Neuron (in vitro differentiated cells): ENCODE results near the gene TPSAB1.

Source experiments
- H2AFZ ChIP-seq: one replicate; pipeline ENCODE4 v1.6.1; 2013; ENCODE audit warnings: low read depth, mild to moderate bottlenecking, inconsistent platforms, low read length, moderate library complexity
- H3K27me3 ChIP-seq: one replicate; pipeline ENCODE4 v1.6.1; 2013; ENCODE audit warnings: low read length; ENCODE audit not compliant: insufficient read depth
- H3K36me3 ChIP-seq: one replicate; pipeline ENCODE4 v1.6.1; 2013; ENCODE audit warnings: low read length; ENCODE audit not compliant: insufficient read depth
- H3K4me1 ChIP-seq: one replicate; pipeline ENCODE4 v1.6.1; 2013; ENCODE audit warnings: low read length; ENCODE audit not compliant: insufficient read depth
- H3K4me3 ChIP-seq: 2 replicates; pipeline ENCODE4 v1.5.1; 2013; ENCODE audit warnings: mild to moderate bottlenecking, low read length, moderate library complexity
- H3K9me3 ChIP-seq: one replicate; pipeline ENCODE4 v1.6.1; 2013; ENCODE audit warnings: low read length

TPSAB1 gene

DNA sequence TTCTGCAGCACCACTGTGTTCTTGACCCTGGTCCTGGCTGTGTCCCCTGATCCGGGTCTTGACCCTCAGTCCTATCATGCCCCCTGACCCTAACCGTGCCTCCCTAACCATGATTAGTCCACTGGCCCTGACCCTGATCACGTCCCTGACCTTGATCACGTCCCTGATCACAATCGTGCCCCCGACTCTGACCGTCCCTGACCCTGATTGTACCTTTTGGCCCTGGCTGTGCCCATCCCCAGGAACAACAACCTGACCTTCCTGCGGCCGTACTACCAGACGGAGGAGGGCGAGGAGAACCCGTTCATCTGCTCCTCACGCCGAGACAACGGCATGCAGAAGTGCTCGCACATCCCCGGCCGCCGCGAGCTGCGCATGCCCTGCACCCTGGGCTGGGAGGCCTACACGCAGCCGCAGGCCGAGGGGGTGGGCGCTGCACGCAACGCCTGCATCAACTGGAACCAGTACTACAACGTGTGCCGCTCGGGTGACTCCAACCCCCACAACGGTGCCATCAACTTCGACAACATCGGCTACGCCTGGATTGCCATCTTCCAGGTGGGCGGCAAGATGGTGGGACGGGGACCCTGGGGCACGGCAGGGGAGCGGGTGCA, 40.4 kb upstream of the TPSAB1 start:
- Histone ChIP-seq H3K27me3 (no peaks in the 10 kb centered on the region), H2AFZ (no peak overlapping the region), H3K4me1 (no peaks in the 10 kb centered on the region), H3K9me3 (no peaks in the 10 kb centered on the region), H3K36me3 (no peaks in the 10 kb centered on the region), H3K4me3 (no peak overlapping the region)

DNA sequence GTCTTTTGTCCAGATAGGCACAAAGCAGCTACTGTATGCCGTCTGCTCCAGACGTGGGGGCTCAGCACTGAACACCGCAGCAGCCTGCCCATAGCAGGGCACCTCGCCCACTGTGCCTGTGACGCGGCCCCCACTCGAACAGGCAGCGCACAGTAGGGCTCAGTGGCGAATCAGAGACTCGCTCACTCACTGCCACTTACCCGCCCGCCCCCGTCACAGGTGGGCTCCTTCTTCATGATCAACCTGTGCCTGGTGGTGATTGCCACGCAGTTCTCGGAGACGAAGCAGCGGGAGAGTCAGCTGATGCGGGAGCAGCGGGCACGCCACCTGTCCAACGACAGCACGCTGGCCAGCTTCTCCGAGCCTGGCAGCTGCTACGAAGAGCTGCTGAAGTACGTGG, 39.1 kb upstream of the TPSAB1 start:
- Histone ChIP-seq H3K36me3 (no peaks in the 10 kb centered on the region), H3K9me3 (no peaks in the 10 kb centered on the region), H2AFZ (no peak overlapping the region), H3K4me1 (no peaks in the 10 kb centered on the region), H3K27me3 (no peaks in the 10 kb centered on the region), H3K4me3 (no peak overlapping the region)

DNA sequence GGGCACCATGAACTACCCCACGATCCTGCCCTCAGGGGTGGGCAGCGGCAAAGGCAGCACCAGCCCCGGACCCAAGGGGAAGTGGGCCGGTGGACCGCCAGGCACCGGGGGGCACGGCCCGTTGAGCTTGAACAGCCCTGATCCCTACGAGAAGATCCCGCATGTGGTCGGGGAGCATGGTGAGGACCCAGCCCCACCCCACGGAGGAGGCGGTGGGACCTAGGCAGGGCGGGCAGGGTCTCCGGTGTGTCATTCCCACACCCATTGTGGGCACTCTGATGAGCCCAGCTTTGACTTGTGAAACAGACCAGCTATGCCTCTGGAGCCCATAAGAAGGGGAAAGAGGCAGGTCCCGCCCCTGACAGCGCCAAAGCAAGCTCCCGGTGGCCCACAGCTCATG, 38.2 kb upstream of the TPSAB1 start:
- Histone ChIP-seq H3K27me3 (no peaks in the 10 kb centered on the region), H3K9me3 (no peaks in the 10 kb centered on the region), H2AFZ (no peak overlapping the region), H3K4me1 (no peaks in the 10 kb centered on the region), H3K36me3 (no peaks in the 10 kb centered on the region), H3K4me3 (no peak overlapping the region)

DNA sequence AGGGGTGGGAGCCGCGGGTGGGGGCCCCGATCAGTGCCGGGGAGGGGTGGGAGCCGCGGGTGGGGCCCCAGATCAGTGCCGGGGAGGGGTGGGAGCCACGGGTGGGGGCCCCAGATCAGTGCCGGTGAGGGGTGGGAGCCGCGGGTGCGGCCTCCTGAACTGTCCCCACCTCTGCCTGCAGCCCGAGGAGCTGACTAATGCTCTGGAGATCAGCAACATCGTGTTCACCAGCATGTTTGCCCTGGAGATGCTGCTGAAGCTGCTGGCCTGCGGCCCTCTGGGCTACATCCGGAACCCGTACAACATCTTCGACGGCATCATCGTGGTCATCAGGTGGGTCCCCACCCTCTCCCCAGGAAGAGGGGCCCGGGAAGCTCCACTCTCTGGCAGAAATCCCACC, 35.6 kb upstream of the TPSAB1 start:
- H2AFZ ChIP-seq, result no peak overlapping the region
- peaks cover 9% of the 10 kb centered on the region for H3K36me3 ChIP-seq
- no peaks in the 10 kb centered on the region for H3K4me1 ChIP-seq
- no peaks in the 10 kb centered on the region for H3K27me3 ChIP-seq
- H3K9me3 ChIP-seq, result no peaks in the 10 kb centered on the region
- H3K4me3 ChIP-seq, result no peak overlapping the region

DNA sequence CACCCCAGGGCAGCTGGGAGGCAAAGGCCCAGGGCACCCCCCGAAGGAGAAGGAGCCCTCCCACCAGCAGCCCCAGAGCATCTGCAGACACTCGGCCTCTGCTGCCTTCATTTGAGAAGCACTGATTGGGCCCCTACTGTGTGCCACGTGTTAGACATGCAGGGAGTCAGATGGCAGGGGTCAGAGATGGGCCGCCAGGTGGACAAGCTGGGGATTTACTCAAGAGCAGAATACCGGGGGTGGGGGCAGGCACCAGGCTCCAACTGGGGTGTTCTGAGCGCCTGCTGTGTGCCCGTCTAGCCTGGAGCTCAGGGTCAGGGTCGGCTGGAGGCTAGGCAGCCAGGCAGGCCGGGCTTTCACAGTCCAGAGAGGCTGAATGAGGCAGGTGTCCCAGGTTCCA, 34.2 kb upstream of the TPSAB1 start:
- no peaks in the 10 kb centered on the region for H3K4me1 ChIP-seq
- no peaks in the 10 kb centered on the region for H3K9me3 ChIP-seq
- no peaks in the 10 kb centered on the region for H3K27me3 ChIP-seq
- no peak overlapping the region for H2AFZ ChIP-seq
- H3K36me3 ChIP-seq, result peaks cover 12% of the 10 kb centered on the region
- H3K4me3 ChIP-seq, result no peak overlapping the region

DNA sequence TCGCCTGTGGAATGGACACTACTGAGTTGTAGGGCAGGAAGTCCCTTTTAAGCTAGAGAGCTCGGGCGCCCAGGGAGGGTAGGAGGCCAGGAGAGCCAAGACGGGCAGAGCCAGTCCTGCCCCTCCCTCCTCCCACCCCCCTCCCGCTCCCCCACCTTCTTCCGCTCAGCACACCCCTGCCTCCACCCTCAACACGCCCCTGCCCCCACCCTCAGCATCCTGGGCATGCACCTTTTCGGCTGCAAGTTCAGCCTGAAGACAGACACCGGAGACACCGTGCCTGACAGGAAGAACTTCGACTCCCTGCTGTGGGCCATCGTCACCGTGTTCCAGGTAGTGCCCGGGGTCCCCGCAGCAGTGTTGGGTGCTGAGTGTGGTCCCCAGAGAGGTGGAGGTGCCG, 33.7 kb upstream of the TPSAB1 start:
- peaks cover 15% of the 10 kb centered on the region for H3K36me3 ChIP-seq
- H2AFZ ChIP-seq, result no peak overlapping the region
- H3K4me1 ChIP-seq, result no peaks in the 10 kb centered on the region
- no peaks in the 10 kb centered on the region for H3K9me3 ChIP-seq
- H3K4me3 ChIP-seq, result no peak overlapping the region
- H3K27me3 ChIP-seq, result no peaks in the 10 kb centered on the region

DNA sequence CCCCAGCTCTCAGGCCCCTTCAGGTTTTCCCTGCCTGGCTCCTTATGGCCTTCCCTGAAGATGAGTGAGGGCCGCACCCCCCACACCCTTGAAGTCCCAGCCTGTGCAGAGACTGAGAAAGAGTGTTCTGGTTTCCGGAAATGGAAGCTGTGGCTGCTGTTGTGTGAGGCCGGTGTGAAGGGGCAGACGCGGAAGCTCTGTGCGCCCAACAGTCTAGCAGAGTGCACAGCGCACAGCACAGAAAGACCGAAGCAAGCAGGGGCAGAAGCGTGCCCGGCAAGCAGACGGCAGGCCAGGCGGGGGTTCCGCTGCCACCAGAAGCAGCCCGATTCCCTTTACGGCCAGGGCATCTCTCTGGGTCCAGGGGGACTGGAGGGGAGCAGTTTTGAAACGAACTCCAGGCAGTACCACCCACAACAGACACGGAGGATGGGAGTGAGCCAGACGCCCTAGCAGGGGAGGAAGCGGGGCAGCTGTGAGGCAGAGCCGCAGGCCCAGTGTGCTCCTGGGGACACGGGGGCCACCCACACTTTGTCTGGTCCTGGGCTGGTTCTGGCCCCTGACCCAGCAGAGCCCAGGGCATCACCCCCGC, 32.2 kb upstream of the TPSAB1 start:
- H3K9me3 ChIP-seq, result no peaks in the 10 kb centered on the region
- H2AFZ ChIP-seq, result no peak overlapping the region
- H3K36me3 ChIP-seq, result peaks cover 15% of the 10 kb centered on the region
- no peaks in the 10 kb centered on the region for H3K27me3 ChIP-seq
- H3K4me1 ChIP-seq, result no peaks in the 10 kb centered on the region
- no peak overlapping the region for H3K4me3 ChIP-seq

DNA sequence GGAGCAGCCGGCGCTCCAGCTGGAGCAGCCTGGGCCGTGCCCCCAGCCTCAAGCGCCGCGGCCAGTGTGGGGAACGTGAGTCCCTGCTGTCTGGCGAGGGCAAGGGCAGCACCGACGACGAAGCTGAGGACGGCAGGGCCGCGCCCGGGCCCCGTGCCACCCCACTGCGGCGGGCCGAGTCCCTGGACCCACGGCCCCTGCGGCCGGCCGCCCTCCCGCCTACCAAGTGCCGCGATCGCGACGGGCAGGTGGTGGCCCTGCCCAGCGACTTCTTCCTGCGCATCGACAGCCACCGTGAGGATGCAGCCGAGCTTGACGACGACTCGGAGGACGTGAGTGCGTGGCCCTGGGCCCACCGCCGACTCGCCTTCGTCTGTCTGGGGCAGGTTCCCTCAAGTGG, 31.4 kb upstream of the TPSAB1 start:
- H3K9me3 ChIP-seq, result no peaks in the 10 kb centered on the region
- no peak overlapping the region for H3K4me3 ChIP-seq
- no peaks in the 10 kb centered on the region for H3K4me1 ChIP-seq
- peaks cover 15% of the 10 kb centered on the region for H3K36me3 ChIP-seq
- H2AFZ ChIP-seq, result no peak overlapping the region
- H3K27me3 ChIP-seq, result no peaks in the 10 kb centered on the region

DNA sequence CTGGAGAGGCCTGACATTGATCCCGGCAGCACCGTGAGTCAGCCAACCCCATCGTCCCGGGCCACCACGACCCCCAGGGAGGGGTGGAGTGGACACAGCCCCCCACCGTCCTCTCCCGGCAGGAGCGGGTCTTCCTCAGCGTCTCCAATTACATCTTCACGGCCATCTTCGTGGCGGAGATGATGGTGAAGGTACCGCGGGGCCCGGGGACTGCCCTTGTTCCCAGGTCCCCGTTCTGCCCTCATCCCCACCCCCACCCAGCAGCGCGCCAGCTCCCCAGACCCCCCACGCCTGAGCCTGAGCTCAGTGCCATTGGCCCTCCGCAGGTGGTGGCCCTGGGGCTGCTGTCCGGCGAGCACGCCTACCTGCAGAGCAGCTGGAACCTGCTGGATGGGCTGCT, 30.0 kb upstream of the TPSAB1 start:
- H3K4me3 ChIP-seq, result no peak overlapping the region
- H3K4me1 ChIP-seq, result no peaks in the 10 kb centered on the region
- no peaks in the 10 kb centered on the region for H3K9me3 ChIP-seq
- H2AFZ ChIP-seq, result no peak overlapping the region
- peaks cover 15% of the 10 kb centered on the region for H3K36me3 ChIP-seq
- no peaks in the 10 kb centered on the region for H3K27me3 ChIP-seq

DNA sequence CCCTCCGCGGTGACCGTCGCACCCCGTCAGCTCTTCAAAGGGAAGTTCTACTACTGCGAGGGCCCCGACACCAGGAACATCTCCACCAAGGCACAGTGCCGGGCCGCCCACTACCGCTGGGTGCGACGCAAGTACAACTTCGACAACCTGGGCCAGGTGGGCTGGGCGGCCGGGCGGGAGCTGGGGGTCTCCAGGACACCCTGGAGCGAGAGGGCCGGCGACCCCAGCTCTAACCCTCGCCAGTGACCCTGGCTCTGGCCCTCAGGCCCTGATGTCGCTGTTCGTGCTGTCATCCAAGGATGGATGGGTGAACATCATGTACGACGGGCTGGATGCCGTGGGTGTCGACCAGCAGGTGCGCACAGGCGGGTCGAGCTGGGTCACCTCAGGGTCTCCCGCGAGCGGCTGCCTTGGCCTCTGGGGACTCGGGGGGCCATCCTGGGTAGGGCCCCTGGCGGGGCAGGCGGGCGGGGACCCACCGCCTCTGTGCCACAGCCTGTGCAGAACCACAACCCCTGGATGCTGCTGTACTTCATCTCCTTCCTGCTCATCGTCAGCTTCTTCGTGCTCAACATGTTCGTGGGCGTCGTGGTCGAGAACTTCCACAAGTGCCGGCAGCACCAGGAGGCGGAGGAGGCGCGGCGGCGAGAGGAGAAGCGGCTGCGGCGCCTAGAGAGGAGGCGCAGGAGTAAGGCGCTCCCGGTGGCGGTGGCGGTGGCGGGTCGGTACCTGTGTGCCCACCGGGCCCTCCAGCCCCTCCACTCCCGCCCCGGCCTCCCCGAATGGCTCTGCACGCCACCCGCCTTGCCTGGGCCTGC, 28.8 kb upstream of the TPSAB1 start:
- Histone ChIP-seq H3K9me3 (no peaks in the 10 kb centered on the region), H3K27me3 (no peaks in the 10 kb centered on the region)

DNA sequence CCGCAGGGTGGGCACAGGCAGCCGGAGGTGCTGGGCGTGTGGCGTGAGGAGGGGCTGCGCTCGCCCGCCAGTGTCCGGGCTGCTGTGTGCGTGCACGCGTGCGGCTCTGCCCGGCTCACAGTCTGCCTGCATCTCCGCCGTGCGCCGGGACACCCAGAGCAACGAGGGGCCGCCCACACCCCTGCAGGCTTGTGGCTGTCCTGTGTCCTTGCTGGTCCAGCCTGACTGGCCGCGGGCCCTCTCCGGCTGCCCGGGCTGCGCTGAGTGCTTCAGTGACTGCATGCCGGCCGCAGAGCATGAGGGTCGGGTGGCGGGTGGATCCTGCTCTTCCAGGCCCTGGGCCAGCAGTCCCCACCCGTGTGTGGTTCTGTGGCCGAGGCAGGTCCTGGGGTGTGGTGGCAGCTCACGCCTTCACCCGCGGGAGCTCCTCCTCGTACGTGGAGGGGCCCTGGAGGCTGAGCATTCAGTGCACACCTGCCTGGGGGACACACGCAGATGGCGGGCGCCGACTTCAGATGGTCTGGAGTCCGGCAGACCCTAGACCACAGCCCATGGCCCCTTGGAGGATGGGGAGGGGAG, 27.8 kb upstream of the TPSAB1 start:
- no peaks in the 10 kb centered on the region for H3K9me3 ChIP-seq
- no peak overlapping the region for H3K4me3 ChIP-seq
- no peaks in the 10 kb centered on the region for H3K27me3 ChIP-seq
- peaks cover 15% of the 10 kb centered on the region for H3K36me3 ChIP-seq
- no peak overlapping the region for H2AFZ ChIP-seq
- no peaks in the 10 kb centered on the region for H3K4me1 ChIP-seq

More for the DNA sequence above, 28.8 kb upstream of the TPSAB1 start:
- Histone ChIP-seq H3K36me3 (peaks cover 15% of the 10 kb centered on the region), H2AFZ (no peak overlapping the region), H3K4me3 (no peak overlapping the region), H3K4me1 (no peaks in the 10 kb centered on the region)

DNA sequence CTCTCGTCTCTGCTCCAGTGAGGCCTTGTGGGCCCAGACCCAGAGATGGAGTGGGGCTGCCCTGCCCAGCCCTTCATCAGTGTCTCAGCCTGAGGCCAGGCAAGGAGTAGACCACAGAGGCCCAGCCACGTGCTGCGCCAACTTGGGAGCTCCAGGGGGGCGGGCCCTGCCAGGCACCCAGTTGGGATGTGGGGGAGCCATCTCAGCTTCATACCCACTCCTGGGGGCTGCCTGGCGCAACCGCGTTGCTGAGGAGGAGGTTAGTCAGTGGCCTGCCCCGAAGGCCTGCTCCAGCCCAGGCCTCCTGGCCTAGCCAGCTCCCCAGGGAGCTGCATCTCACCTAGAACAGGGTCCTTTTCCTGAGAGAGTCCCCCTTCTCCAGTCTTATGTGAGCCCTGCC, 27.3 kb upstream of the TPSAB1 start:
- no peaks in the 10 kb centered on the region for H3K27me3 ChIP-seq
- peaks cover 19% of the 10 kb centered on the region for H3K36me3 ChIP-seq
- H3K4me1 ChIP-seq, result no peaks in the 10 kb centered on the region
- H3K9me3 ChIP-seq, result no peaks in the 10 kb centered on the region
- no peak overlapping the region for H3K4me3 ChIP-seq
- H2AFZ ChIP-seq, result no peak overlapping the region

DNA sequence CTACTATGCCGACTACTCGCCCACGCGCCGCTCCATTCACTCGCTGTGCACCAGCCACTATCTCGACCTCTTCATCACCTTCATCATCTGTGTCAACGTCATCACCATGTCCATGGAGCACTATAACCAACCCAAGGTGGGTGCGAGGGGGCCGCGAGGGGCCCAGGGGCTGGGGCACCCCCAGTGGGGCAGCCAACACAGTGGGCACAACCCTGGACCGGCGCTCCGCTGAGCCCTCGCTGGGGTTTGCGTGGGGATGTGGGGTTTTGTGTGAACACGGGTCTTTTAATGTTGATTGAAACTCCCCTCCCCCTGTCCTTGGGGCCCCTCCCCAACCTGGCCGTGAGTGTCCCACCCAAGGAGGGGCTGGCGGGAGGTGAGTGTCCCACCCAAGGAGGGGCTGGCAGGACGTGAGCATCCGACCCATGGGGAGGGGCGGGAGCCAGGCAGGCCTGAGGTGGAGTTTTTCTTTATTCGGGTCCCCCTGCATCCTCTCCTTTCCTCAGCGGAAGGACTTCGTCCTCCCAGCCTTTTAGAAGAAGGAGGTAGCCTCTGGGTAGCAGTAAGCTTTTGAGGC, 26.6 kb upstream of the TPSAB1 start:
- Histone ChIP-seq H3K9me3 (no peaks in the 10 kb centered on the region), H3K36me3 (peaks cover 20% of the 10 kb centered on the region), H2AFZ (no peak overlapping the region), H3K27me3 (no peaks in the 10 kb centered on the region), H3K4me1 (no peaks in the 10 kb centered on the region), H3K4me3 (no peak overlapping the region)
